Testis (tissue), 3 donors: ENCODE data around the gene ZSCAN2. TPM values are rescaled to one million over a fixed set of nuclear protein-coding genes. Genes with fewer than 3 reads are reported as not detected.
A peak's percentile ranks its signal among the peaks of the same experiment; 100 is the strongest.

Source experiments
- DNase-seq: peaks from one replicate; pipeline ENCODE4 v3.0.0-alpha.2; 2019
- H3K27ac ChIP-seq, 2 donors: fragments of 200-600 bp; sonication (generic); one replicate each; pipeline ENCODE4 v1.5.1; 2019
- H3K27me3 ChIP-seq: fragments of 200-600 bp; sonication (generic); one replicate; pipeline ENCODE4 v1.5.1; 2019
- H3K36me3 ChIP-seq: fragments of 200-600 bp; sonication (generic); one replicate; pipeline ENCODE4 v1.5.1; 2017; ENCODE audit warnings: low read depth; ENCODE audit errors: missing control alignments
- H3K4me1 ChIP-seq: fragments of 200-600 bp; sonication (generic); one replicate; pipeline ENCODE4 v1.5.1; 2019
- H3K4me3 ChIP-seq, 2 donors: fragments of 200-600 bp; sonication (generic); one replicate each; pipeline ENCODE4 v1.5.1; 2017 to 2019
- H3K9me3 ChIP-seq: fragments of 200-600 bp; sonication (generic); one replicate; pipeline ENCODE4 v1.5.1; 2017
- CTCF ChIP-seq, 3 experiments: fragments of 450-650 bp in 2 of 3; fragments of 200-600 bp in 1 of 3; sonication (generic) in 1 of 3; IDR thresholded peaks; one replicate each; pipeline ENCODE4 v1.5.1; 2016 to 2019; ENCODE audit warnings: antibody characterized with exemption in 3 of 3, mild to moderate bottlenecking in 2 of 3, moderate library complexity in 1 of 3
- POLR2A ChIP-seq: fragments of 450-650 bp; IDR thresholded peaks from one replicate; pipeline ENCODE4 v1.6.1; 2017; ENCODE audit warnings: antibody characterized with exemption, mild to moderate bottlenecking, moderate library complexity
- WGBS, 2 donors: methylation state at CpG; one replicate each; pipeline ENCODE4 v1.1.5; 2018; 5-methylcytosine and 5-hydroxymethylcytosine counted together
- intact Hi-C: fragments of 100-400 bp; cut with DNase I; formaldehyde crosslinking; loops from one replicate; pipeline ENCODE4 v1.15.1; 2023; ENCODE audit warnings: low total_unique reads
- polyA plus RNA-seq: library from polyadenylated mRNA; stranded (reverse); fragments of 350-450 nt; fragmentation: Illumina TruSeq; extraction: RNeasy Lipid Tissue Mini Kit (QIAGEN cat#74804); gene quantifications from one replicate; pipeline ENCODE4 v1.2.3, GENCODE V29; 2014; ENCODE audit warnings: low read depth, low replicate concordance; ENCODE audit not compliant: insufficient read depth
- total RNA-seq, 2 donors: library from RNA; depleted of rRNA; stranded (reverse); fragments of >200 nt; gene quantifications; one replicate each; pipeline ENCODE4 v1.2.3, GENCODE V29; 2016

ZSCAN2 gene
- total and polyA plus RNA-seq, 3 donors from 2014 or later: 15.3 to 18.6 (median 16.1) TPM

- no peak overlapping the region for H3K27ac ChIP-seq
- no peaks in the 10 kb centered on the region for H3K36me3 ChIP-seq
- H3K4me1 ChIP-seq: peaks cover 26% of the 10 kb centered on the region
- no peak overlapping the region for H3K4me3 ChIP-seq
- H3K9me3 ChIP-seq: no peaks in the 10 kb centered on the region
- H3K27me3 ChIP-seq: no peaks in the 10 kb centered on the region
- intact Hi-C loops: no loop called here
- DNase-seq: no peak
- TF ChIP-seq POLR2A (no peak), CTCF (IDR thresholded peaks at IDR 0.05) (no peak)
These were observed 46.9 kb downstream of the ZSCAN2 start for GRCh38 chr15:84647726-84648125.

GRCh38 chr15:84648539-84648938 lies 47.7 kb downstream of the ZSCAN2 start:
- TF ChIP-seq POLR2A (no peak), CTCF (IDR thresholded peaks at IDR 0.05) (no peak)
- intact Hi-C loops: no loop called here
- Histone ChIP-seq H3K27me3 (no peaks in the 10 kb centered on the region), H3K36me3 (no peaks in the 10 kb centered on the region), H3K4me3 (no peak overlapping the region), H3K27ac (no peak overlapping the region), H3K9me3 (no peaks in the 10 kb centered on the region), H3K4me1 (peaks cover 34% of the 10 kb centered on the region)
- WGBS, 2 donors: 56 to 71% methylated on average over 3 of the region's 3 CpGs
- DNase-seq: peak; percentile 54

GRCh38 chr15:84649706-84650105 lies 48.9 kb downstream of the ZSCAN2 start:
- DNase-seq: no peak
- no peak overlapping the region for H3K27ac ChIP-seq
- H3K4me3 ChIP-seq: no peak overlapping the region
- H3K27me3 ChIP-seq: no peaks in the 10 kb centered on the region
- peaks cover 36% of the 10 kb centered on the region for H3K4me1 ChIP-seq
- H3K9me3 ChIP-seq: no peaks in the 10 kb centered on the region
- no peaks in the 10 kb centered on the region for H3K36me3 ChIP-seq
- intact Hi-C loops: no loop called here
- TF ChIP-seq CTCF (IDR thresholded peaks at IDR 0.05) (no peak), POLR2A (no peak)
- 94 to 98% methylated on average over 2 of the region's 2 CpGs for WGBS, 2 donors

GRCh38 chr15:84653584-84653909 lies 52.7 kb downstream of the ZSCAN2 start:
- TF ChIP-seq CTCF (IDR thresholded peaks at IDR 0.05) (no peak), POLR2A (no peak)
- Histone ChIP-seq H3K9me3 (no peaks in the 10 kb centered on the region), H3K4me3 (peak overlapping the region; percentile 90 to 91), H3K4me1 (peaks cover 40% of the 10 kb centered on the region), H3K36me3 (no peaks in the 10 kb centered on the region), H3K27ac (peak overlapping the region; percentile 64 to 90), H3K27me3 (no peaks in the 10 kb centered on the region)
- WGBS, 2 donors: 6 to 11% methylated on average over 7 of the region's 7 CpGs
- no peak for DNase-seq
- intact Hi-C loops: no loop called here

GRCh38 chr15:84653910-84654688 lies 53.3 kb downstream of the ZSCAN2 start, which contains the start of gene WDR73:
TSS of gene WDR73 (minus strand) at chr15:84654283. CDS start at chr15:84654274, 9 bp downstream.
- peaks cover 34% of the 10 kb centered on the region for H3K4me1 ChIP-seq
- H3K36me3 ChIP-seq: no peaks in the 10 kb centered on the region
- 0 to 1% methylated on average over 22 to 39 of the region's 49 CpGs for WGBS, 2 donors
- intact Hi-C loops: no loop called here
- H3K27ac ChIP-seq: peak within 1 kb of the TSS; percentile 64 to 90
- peak within 1 kb of the TSS; percentile 90 to 91 for H3K4me3 ChIP-seq
- TF ChIP-seq POLR2A (no peak), CTCF (IDR thresholded peaks at IDR 0.05) (no peak)
- no peaks in the 10 kb centered on the region for H3K27me3 ChIP-seq
- peak; percentile 98 for DNase-seq
- no peaks in the 10 kb centered on the region for H3K9me3 ChIP-seq
